ENCODE results near the gene TPST2.
"Not testable (repeated sequence)": the region's sequence is repeated elsewhere in the genome, so short reads cannot be mapped to it uniquely, and the experiment has no call there.

TPST2 gene

GRCh38 chr22:26615149-26615548, 25.2 kb upstream of the TPST2 start:
- peak overlapping the region; percentile 68 to 96 (median 84) for H3K4me2 ChIP-seq
- H3K9ac ChIP-seq: peak overlapping the region in 4 of 11 experiments; percentile 7 to 38 (median 24); a peak in 2 of 22 replicates
- H4K20me1 ChIP-seq: no peaks in the 10 kb centered on the region
- no peaks in the 10 kb centered on the region for H3K27me3 ChIP-seq
- H3K36me3 ChIP-seq: no peaks in the 10 kb centered on the region
- H3K9me3 ChIP-seq (replicated peaks in 1 of 11): no peaks in the 10 kb centered on the region
- H3K27ac ChIP-seq: peak overlapping the region in 7 of 11 experiments; percentile 16 to 87 (median 70); a peak in 12 of 22 replicates
- peak in 5 of 11 experiments; percentile 24 to 72 (median 65); a peak in 8 of 22 replicates for TF ChIP-seq Cebpa-rat (IDR thresholded peaks at IDR 0.05)
- H3K4me1 ChIP-seq: peaks cover 90 to 99% (median 96%) of the 10 kb centered on the region in 10 experiments
- H3K4me3 ChIP-seq: no peak overlapping the region

- Histone ChIP-seq H4K20me1 (no peaks in the 10 kb centered on the region), H3K36me3 (no peaks in the 10 kb centered on the region), H3K4me1 (peaks cover 90 to 99% (median 98%) of the 10 kb centered on the region in 10 experiments), H3K4me3 (no peak overlapping the region), H3K9me3 (replicated peaks in 1 of 11) (no peaks in the 10 kb centered on the region), H3K27me3 (no peaks in the 10 kb centered on the region), H3K9ac (peak overlapping the region in 3 of 11 experiments; percentile 3 to 23 (median 19); a peak in 4 of 22 replicates), H3K4me2 (peak overlapping the region in 10 of 11 experiments; percentile 72 to 96 (median 85); a peak in 20 of 22 replicates), H3K27ac (peak overlapping the region in 6 of 11 experiments; percentile 48 to 87 (median 75); a peak in 9 of 22 replicates)
- TF ChIP-seq Cebpa-rat (IDR thresholded peaks at IDR 0.05): no peak
Observed at GRCh38 chr22:26614322-26614721, 24.4 kb upstream of the TPST2 start.

- not testable (repeated sequence) for H4K20me1 ChIP-seq; H3K36me3 ChIP-seq; H3K27me3 ChIP-seq; H3K4me3 ChIP-seq; H3K9me3 ChIP-seq (replicated peaks in 1 of 11)
- Histone ChIP-seq H3K4me2 (peak overlapping the region in 9 of 11 experiments; percentile 72 to 92 (median 84); a peak in 16 of 22 replicates), H3K27ac (peak overlapping the region in 4 of 11 experiments; percentile 68 to 87 (median 75); a peak in 6 of 22 replicates), H3K4me1 (peaks cover 89 to 99% (median 98%) of the 10 kb centered on the region in 10 experiments), H3K9ac (peak overlapping the region in 3 of 11 experiments; percentile 3 to 23 (median 19); a peak in 3 of 22 replicates)
Observed at GRCh38 chr22:26613753-26614152, 23.8 kb upstream of the TPST2 start.

- no peaks in the 10 kb centered on the region for H4K20me1 ChIP-seq
- no peaks in the 10 kb centered on the region for H3K9me3 ChIP-seq (replicated peaks in 1 of 11)
- TF ChIP-seq Cebpa-rat (IDR thresholded peaks at IDR 0.05): no peak
- no peak overlapping the region for H3K4me3 ChIP-seq
- no peaks in the 10 kb centered on the region for H3K27me3 ChIP-seq
- H3K4me1 ChIP-seq: peaks cover 78 to 99% (median 97%) of the 10 kb centered on the region in 10 experiments
- H3K9ac ChIP-seq: peak overlapping the region in 5 of 11 experiments; percentile 10 to 67 (median 66); a peak in 6 of 22 replicates
- peak overlapping the region in 7 of 11 experiments; percentile 59 to 92 (median 78); a peak in 14 of 22 replicates for H3K27ac ChIP-seq
- H3K36me3 ChIP-seq: no peaks in the 10 kb centered on the region
- peak overlapping the region; percentile 62 to 84 (median 77) for H3K4me2 ChIP-seq
Observed at GRCh38 chr22:26612652-26613051, 22.7 kb upstream of the TPST2 start.

GRCh38 chr22:26610996-26611395, 21.1 kb upstream of the TPST2 start:
- Histone ChIP-seq H3K27me3 (no peaks in the 10 kb centered on the region), H3K4me1 (peaks cover 62 to 95% (median 89%) of the 10 kb centered on the region in 10 experiments), H3K36me3 (no peaks in the 10 kb centered on the region), H3K4me2 (peak overlapping the region; percentile 62 to 84 (median 80)), H3K4me3 (0 out of 20 replicates have a peak overlapping the region, but pooled peaks of 1 of the 10 experiments have one; percentile 16), H3K9ac (peak overlapping the region in 9 of 11 experiments; percentile 55 to 75 (median 66); a peak in 15 of 22 replicates), H3K27ac (peak overlapping the region in 10 of 11 experiments; percentile 73 to 92 (median 84); a peak in 21 of 22 replicates), H3K9me3 (replicated peaks in 1 of 11) (no peaks in the 10 kb centered on the region), H4K20me1 (no peaks in the 10 kb centered on the region)
- TF ChIP-seq Cebpa-rat (IDR thresholded peaks at IDR 0.05): no peak

- Histone ChIP-seq H3K4me1 (peaks cover 55 to 91% (median 82%) of the 10 kb centered on the region in 10 experiments), H3K27me3 (no peaks in the 10 kb centered on the region), H3K4me3 (peak overlapping the region in 3 of 10 experiments; percentile 16 to 30 (median 23); a peak in 2 of 20 replicates), H3K4me2 (peak overlapping the region; percentile 62 to 84 (median 80)), H3K9ac (peak overlapping the region in 10 of 11 experiments; percentile 48 to 80 (median 65); a peak in 20 of 22 replicates), H4K20me1 (no peaks in the 10 kb centered on the region), H3K9me3 (replicated peaks in 1 of 11) (no peaks in the 10 kb centered on the region), H3K36me3 (no peaks in the 10 kb centered on the region), H3K27ac (peak overlapping the region; percentile 30 to 92 (median 83); a peak in 21 of 22 replicates)
- 0 out of 22 replicates have a peak, but pooled peaks of 2 of the 11 experiments have one; percentile 14 to 22 for TF ChIP-seq Cebpa-rat (IDR thresholded peaks at IDR 0.05)
Observed at GRCh38 chr22:26610072-26610958, 20.4 kb upstream of the TPST2 start.

GRCh38 chr22:26609287-26609686, 19.4 kb upstream of the TPST2 start:
- H3K9ac ChIP-seq: peak overlapping the region in 5 of 11 experiments; percentile 55 to 80 (median 73); a peak in 5 of 22 replicates
- H3K4me1 ChIP-seq: peaks cover 44 to 91% (median 77%) of the 10 kb centered on the region in 10 experiments
- H3K36me3 ChIP-seq: no peaks in the 10 kb centered on the region
- peak overlapping the region; percentile 62 to 84 (median 80) for H3K4me2 ChIP-seq
- TF ChIP-seq Cebpa-rat (IDR thresholded peaks at IDR 0.05): no peak
- H3K9me3 ChIP-seq (replicated peaks in 1 of 11): no peaks in the 10 kb centered on the region
- peak overlapping the region in 9 of 11 experiments; percentile 77 to 92 (median 84); a peak in 16 of 22 replicates for H3K27ac ChIP-seq
- H3K4me3 ChIP-seq: no peak overlapping the region
- no peaks in the 10 kb centered on the region for H3K27me3 ChIP-seq
- no peaks in the 10 kb centered on the region for H4K20me1 ChIP-seq

GRCh38 chr22:26608129-26608528, 18.2 kb upstream of the TPST2 start:
- no peaks in the 10 kb centered on the region for H3K9me3 ChIP-seq (replicated peaks in 1 of 11)
- H3K4me2 ChIP-seq: peak overlapping the region in 5 of 11 experiments; percentile 5 to 79 (median 28); a peak in 5 of 22 replicates
- H4K20me1 ChIP-seq: no peaks in the 10 kb centered on the region
- H3K4me1 ChIP-seq: peaks cover 40 to 83% (median 69%) of the 10 kb centered on the region in 10 experiments
- no peaks in the 10 kb centered on the region for H3K36me3 ChIP-seq
- no peaks in the 10 kb centered on the region for H3K27me3 ChIP-seq
- no peak for TF ChIP-seq Cebpa-rat (IDR thresholded peaks at IDR 0.05)
- H3K9ac ChIP-seq: no peak overlapping the region; a peak in 1 of 22 replicates
- H3K4me3 ChIP-seq: no peak overlapping the region
- H3K27ac ChIP-seq: peak overlapping the region in 8 of 11 experiments; percentile 10 to 92 (median 78); a peak in 11 of 22 replicates

All from BLaER1 treated with 17β-estradiol and CSF1 and Interleukin-3, amounts not matched to agents 10 nM and 100 nM (cell line).